Measurements from ENCODE around the gene CHTF18. TPM values are rescaled to one million over a fixed set of nuclear protein-coding genes. Genes with fewer than 3 reads are reported as not detected.

The CHTF18 gene
- total RNA-seq, 1 experiment from 2014 or later, result 120 TPM

- no peak overlapping the region for H2AK5ac ChIP-seq (ENCODE audit: insufficient read length, low read length)
- Mint-ChIP-seq H3K4me3 (no peak overlapping the region), H3K27ac (no peak overlapping the region), H3K4me1 (no peaks in the 10 kb centered on the region), H3K9me3 (no peaks in the 10 kb centered on the region), H3K27me3 (ENCODE audit: low read depth) (peaks cover 31% of the 10 kb centered on the region), H3K36me3 (ENCODE audit: insufficient read depth in 1 of 3, low read depth in 3 of 3) (no peaks in the 10 kb centered on the region)
- no peaks in the 10 kb centered on the region for H3K9me3 ChIP-seq (ENCODE audit: control insufficient read depth, low read depth, low read length)
- no peak overlapping the region for H4K5ac ChIP-seq (ENCODE audit: insufficient read length, low read depth, low read length)
- H3K27ac ChIP-seq (ENCODE audit: insufficient read length, low read depth, low read length), result no peak overlapping the region
- no peak overlapping the region for H3K56ac ChIP-seq (ENCODE audit: insufficient read length, low read depth, low read length)
- H2BK15ac ChIP-seq (ENCODE audit: low read depth, low read length), result no peak overlapping the region
- no peak overlapping the region for H2BK12ac ChIP-seq (ENCODE audit: insufficient read length, low read depth, low read length)
- H4K20me1 ChIP-seq (ENCODE audit: control insufficient read depth, insufficient read depth, insufficient read length), result peaks cover 3% of the 10 kb centered on the region
- no peak overlapping the region for H3K9ac ChIP-seq (ENCODE audit: extremely low read depth, insufficient read length, low read length)
- H3K23ac ChIP-seq (ENCODE audit: insufficient read length, low read depth, low read length), result no peak overlapping the region
- H3K4me2 ChIP-seq (ENCODE audit: insufficient read depth, insufficient read length, low read length), result no peak overlapping the region
- no peak overlapping the region for H3K4ac ChIP-seq (ENCODE audit: low read depth, low read length)
- no peak overlapping the region for H3K14ac ChIP-seq (ENCODE audit: insufficient read depth, low read length)
- no peak for DNase-seq
- no peak overlapping the region for H4K91ac ChIP-seq (ENCODE audit: insufficient read length, low read depth, low read length)
- WGBS (ENCODE audit: extremely low coverage, insufficient read length, low lambda C conversion rate), result no CpG with 5 or more reads among the region's 13 CpGs
- no peak overlapping the region for H2BK120ac ChIP-seq (ENCODE audit: low read depth, low read length, poor library complexity, severe bottlenecking)
- H2BK5ac ChIP-seq (ENCODE audit: insufficient read length, low read length), result no peak overlapping the region
- no peaks in the 10 kb centered on the region for H3K4me1 ChIP-seq (ENCODE audit: insufficient read depth, low read length)
- no peak overlapping the region for H2BK20ac ChIP-seq (ENCODE audit: low read depth, low read length, poor library complexity, severe bottlenecking)
- H2AFZ ChIP-seq (ENCODE audit: low read length), result no peak overlapping the region
- no peaks in the 10 kb centered on the region; the same call in 1 of the 2 replicates for H3K27me3 ChIP-seq (ENCODE audit: insufficient read depth, low read length)
- H4K8ac ChIP-seq (replicated peaks; ENCODE audit: insufficient read length, low read depth, low read length), result no peak overlapping the region
- H3T11ph ChIP-seq (ENCODE audit: low read length), result no peak overlapping the region
- no peaks in the 10 kb centered on the region for H3K79me2 ChIP-seq (ENCODE audit: insufficient read depth, low read length)
- no peaks in the 10 kb centered on the region for H3K79me1 ChIP-seq (ENCODE audit: insufficient read depth, low read depth, low read length, poor library complexity, severe bottlenecking)
- H3K23me2 ChIP-seq (ENCODE audit: insufficient read length, low read depth, low read length, poor library complexity, severe bottlenecking), result no peaks in the 10 kb centered on the region
- H3K18ac ChIP-seq (ENCODE audit: insufficient read length, low read depth, low read length), result no peak overlapping the region
- TF ChIP-seq CTCF (conservative IDR thresholded peaks at IDR 0.05), result no peak
Measured at GRCh38 chr16:779561-779960, 8.9 kb upstream of the CHTF18 start.
